DOHH2 (cell line): ENCODE data around the gene FNDC3B.

Experiments used
- H3F3A ChIP-seq: fragments of 200-600 bp; sonication (generic), shearing (Covaris generic); 2 replicates; pipeline ENCODE4 v1.6.0; 2016; ENCODE audit warnings: antibody characterized with exemption, mild to moderate bottlenecking; ENCODE audit not compliant: control insufficient read depth, insufficient read depth
- H3K27ac ChIP-seq: fragments of 200-600 bp; sonication (generic); 2 replicates; pipeline ENCODE4 v1.5.1; 2014; ENCODE audit warnings: low read depth, mild to moderate bottlenecking, low read length, moderate library complexity
- H3K27me3 ChIP-seq: fragments of 200-600 bp; sonication (generic); 2 replicates; pipeline ENCODE4 v1.6.1; 2014; ENCODE audit warnings: mild to moderate bottlenecking, low read length, mixed read lengths; ENCODE audit not compliant: control insufficient read depth
- H3K36me3 ChIP-seq: fragments of 200-600 bp; sonication (generic); 2 replicates; pipeline ENCODE4 v1.6.1; 2014; ENCODE audit warnings: mild to moderate bottlenecking, low read length, moderate library complexity, mixed read lengths; ENCODE audit not compliant: control insufficient read depth
- H3K4me1 ChIP-seq: fragments of 200-600 bp; sonication (generic); 2 replicates; pipeline ENCODE4 v1.6.1; 2014; ENCODE audit warnings: mild to moderate bottlenecking, low read length, mixed read lengths; ENCODE audit not compliant: control insufficient read depth
- H3K4me2 ChIP-seq: fragments of 200-600 bp; sonication (generic); 2 replicates; pipeline ENCODE4 v1.6.0; 2014; ENCODE audit warnings: mild to moderate bottlenecking, low read length, moderate library complexity
- H3K4me3 ChIP-seq: fragments of 200-600 bp; sonication (generic); 2 replicates; pipeline ENCODE4 v1.5.1; 2014; ENCODE audit warnings: mild to moderate bottlenecking, low read length, mixed read lengths
- H3K79me2 ChIP-seq: fragments of 200-600 bp; sonication (generic); 2 replicates; pipeline ENCODE4 v1.6.1; 2014; ENCODE audit warnings: mild to moderate bottlenecking, low read length, mixed read lengths; ENCODE audit not compliant: control insufficient read depth
- H3K9me2 ChIP-seq: fragments of 200-600 bp; sonication (generic); replicated peaks from 2 replicates; pipeline ENCODE4 v1.6.1; 2014; ENCODE audit warnings: mild to moderate bottlenecking, low read length, mixed read lengths; ENCODE audit not compliant: control insufficient read depth
- H3K9me3 ChIP-seq: fragments of 200-600 bp; sonication (generic); 2 replicates; pipeline ENCODE4 v1.6.1; 2014; ENCODE audit warnings: antibody characterized with exemption, low read length, mixed read lengths; ENCODE audit not compliant: control insufficient read depth, insufficient read depth
- H4K20me1 ChIP-seq: fragments of 200-600 bp; sonication (generic); 2 replicates; pipeline ENCODE4 v1.6.0; 2014; ENCODE audit warnings: low read depth, mild to moderate bottlenecking, antibody characterized with exemption, low read length, moderate library complexity; ENCODE audit not compliant: control insufficient read depth, insufficient read depth
- CTCF ChIP-seq: fragments of 200-600 bp; sonication (generic); IDR thresholded peaks from one replicate; pipeline ENCODE4 v1.5.1; 2014; ENCODE audit warnings: antibody characterized with exemption, mild to moderate bottlenecking, low read depth, low read length; ENCODE audit not compliant: poor library complexity, severe bottlenecking
- EZH2phosphoT487 ChIP-seq: fragments of 200-600 bp; sonication (generic); IDR thresholded peaks from 2 replicates; pipeline ENCODE4 v1.6.1; 2017; ENCODE audit warnings: borderline replicate concordance, mild to moderate bottlenecking, antibody characterized with exemption, low read length, moderate library complexity, mixed read lengths

The FNDC3B gene

DNA sequence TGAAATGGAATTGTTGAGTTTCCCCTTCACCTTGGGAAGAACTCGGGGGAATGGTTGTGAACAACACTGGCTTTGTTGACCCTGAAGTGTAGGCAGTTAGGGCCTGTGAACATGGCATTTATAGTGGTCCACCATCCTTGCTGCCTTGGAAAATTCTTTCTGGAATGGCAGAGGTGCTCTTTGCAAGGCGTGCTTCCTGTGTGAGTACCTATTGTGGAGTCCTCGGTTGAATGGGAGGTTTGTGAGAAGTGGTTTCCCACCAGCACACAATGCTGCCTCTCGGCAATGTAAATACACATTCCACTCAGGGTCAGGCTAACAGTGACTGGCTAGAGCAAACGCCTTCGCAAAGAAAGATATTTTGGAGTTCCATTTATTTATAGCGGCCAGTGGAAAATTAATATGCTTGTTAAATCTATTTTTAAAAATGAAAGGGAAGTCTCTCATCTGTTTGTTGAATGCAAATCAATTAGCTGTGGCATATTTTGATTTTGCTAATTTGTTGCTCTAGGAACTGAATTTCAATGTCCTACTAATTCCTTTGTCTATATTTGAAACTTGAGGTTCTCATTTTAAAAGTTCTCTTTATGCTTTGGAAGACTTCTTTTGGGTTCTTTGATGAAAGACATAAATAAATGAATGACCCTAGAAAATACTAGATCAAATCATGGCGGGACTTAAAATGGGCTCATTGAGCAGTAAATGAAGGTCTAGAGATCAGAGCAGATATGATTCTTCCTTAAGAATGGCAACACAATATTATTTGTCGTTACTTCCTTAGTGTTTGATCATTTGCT lies 59.5 kb downstream of the FNDC3B start:
- no peaks in the 10 kb centered on the region for H4K20me1 ChIP-seq
- no peaks in the 10 kb centered on the region for H3K36me3 ChIP-seq
- peaks cover 66% of the 10 kb centered on the region for H3K4me1 ChIP-seq
- H3K4me3 ChIP-seq: peak overlapping the region; percentile 9; the same call in 1 of the 2 replicates
- TF ChIP-seq CTCF (no peak), EZH2phosphoT487 (no peak)
- H3K4me2 ChIP-seq: peak overlapping the region; percentile 83
- H3K9me2 ChIP-seq: no peaks in the 10 kb centered on the region
- H3F3A ChIP-seq: peaks cover 11% of the 10 kb centered on the region; the same call in 1 of the 2 replicates
- no peaks in the 10 kb centered on the region for H3K27me3 ChIP-seq
- no peak overlapping the region for H3K27ac ChIP-seq
- H3K9me3 ChIP-seq: no peaks in the 10 kb centered on the region
- peaks cover 33% of the 10 kb centered on the region for H3K79me2 ChIP-seq

DNA sequence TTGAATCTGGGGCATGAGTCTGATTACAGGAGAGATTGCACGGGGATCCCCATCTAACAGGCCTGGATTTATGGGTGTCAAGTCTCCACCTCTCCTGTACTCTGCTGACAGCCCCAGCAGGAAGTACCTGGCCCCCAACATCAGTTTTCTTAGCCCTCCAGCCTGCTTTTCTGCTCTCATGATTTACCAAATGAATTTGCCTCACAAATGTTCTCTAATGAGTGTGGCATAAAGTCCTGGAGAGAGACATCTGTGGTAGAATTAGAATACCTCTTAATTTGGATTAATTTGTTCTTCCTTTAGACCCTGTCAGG lies 60.1 kb downstream of the FNDC3B start:
- H3K27ac ChIP-seq: peak overlapping the region; percentile 79; the same call in 1 of the 2 replicates

DNA sequence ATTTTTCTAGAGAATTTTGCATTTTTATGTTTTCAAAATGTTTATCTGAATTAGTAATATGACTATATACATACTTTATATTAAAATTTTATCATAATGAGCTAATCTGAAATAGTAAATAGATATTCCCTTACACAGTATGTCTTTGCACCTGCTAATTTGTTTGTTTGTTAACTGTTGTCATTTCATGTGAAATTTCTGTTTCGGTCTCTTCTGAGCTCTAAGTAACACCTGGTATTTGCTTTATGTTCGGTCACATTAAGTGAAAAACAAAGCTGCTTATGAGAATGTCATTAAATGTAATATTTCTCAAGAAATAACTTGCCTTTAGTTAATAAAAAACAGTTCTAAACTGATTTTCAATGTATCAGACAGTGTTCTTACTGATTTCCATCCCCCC lies 61.1 kb downstream of the FNDC3B start:
- no peak for TF ChIP-seq EZH2phosphoT487
- TF ChIP-seq CTCF: no peak
- peak overlapping the region; percentile 63 for H3K4me3 ChIP-seq
- peak overlapping the region; percentile 83 for H3K4me2 ChIP-seq
- H3K27ac ChIP-seq: peak overlapping the region; percentile 79
- no peaks in the 10 kb centered on the region for H3K27me3 ChIP-seq
- peaks cover 11% of the 10 kb centered on the region; the same call in 1 of the 2 replicates for H3F3A ChIP-seq
- H3K4me1 ChIP-seq: peaks cover 82% of the 10 kb centered on the region
- no peaks in the 10 kb centered on the region for H3K36me3 ChIP-seq
- no peaks in the 10 kb centered on the region for H4K20me1 ChIP-seq
- peaks cover 39% of the 10 kb centered on the region for H3K79me2 ChIP-seq
- no peaks in the 10 kb centered on the region for H3K9me3 ChIP-seq
- no peaks in the 10 kb centered on the region for H3K9me2 ChIP-seq

More for the DNA sequence above, 60.1 kb downstream of the FNDC3B start:
- no peaks in the 10 kb centered on the region for H4K20me1 ChIP-seq
- H3K9me2 ChIP-seq: no peaks in the 10 kb centered on the region
- H3K4me1 ChIP-seq: peaks cover 72% of the 10 kb centered on the region
- peaks cover 11% of the 10 kb centered on the region; the same call in 1 of the 2 replicates for H3F3A ChIP-seq
- H3K4me2 ChIP-seq: peak overlapping the region; percentile 83
- peaks cover 34% of the 10 kb centered on the region for H3K79me2 ChIP-seq
- no peaks in the 10 kb centered on the region for H3K27me3 ChIP-seq
- no peak for TF ChIP-seq EZH2phosphoT487
- no peak for TF ChIP-seq CTCF
- H3K36me3 ChIP-seq: no peaks in the 10 kb centered on the region
- no peaks in the 10 kb centered on the region for H3K9me3 ChIP-seq
- peak overlapping the region; percentile 9; the same call in 1 of the 2 replicates for H3K4me3 ChIP-seq
